B cell (primary cell): ENCODE measurements around the gene NLRP9.
"Not testable (repeated sequence)": the region's sequence is repeated elsewhere in the genome, so short reads cannot be mapped to it uniquely, and the experiment has no call there.

Source experiments
- EZH2 ChIP-seq: IDR thresholded peaks from 2 replicates; pipeline ENCODE4 v1.6.1; 2012; ENCODE audit warnings: borderline replicate concordance, low read depth, mild to moderate bottlenecking, moderate library complexity, low read length; ENCODE audit not compliant: insufficient read depth, poor library complexity, severe bottlenecking
- TF ChIP-seq, protein P1 (sequence below): fragments of 200-600 bp; IDR thresholded peaks from one replicate; pipeline ENCODE4 v1.8.0; 2022; ENCODE audit warnings: antibody characterized with exemption, mild to moderate bottlenecking

DNA sequence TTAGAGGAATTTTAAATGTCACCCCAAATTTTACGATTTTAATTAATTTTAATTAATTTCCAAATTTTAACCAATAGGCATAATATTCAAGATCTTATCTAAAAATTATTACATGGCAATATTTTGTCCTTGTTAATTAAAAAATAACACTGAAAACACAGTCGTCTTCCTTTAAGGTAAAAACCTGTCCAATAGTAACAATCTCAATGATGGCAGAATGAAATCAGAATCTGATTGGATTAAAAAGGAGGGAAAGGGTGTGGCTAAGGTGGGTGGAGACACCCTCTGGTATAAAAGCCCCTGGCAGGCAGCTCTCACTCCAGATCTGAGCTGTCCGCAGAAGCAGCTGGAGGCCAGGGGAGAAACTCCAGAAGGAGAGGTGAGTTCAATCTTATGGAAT, 20.6 kb upstream of the NLRP9 start, which contains the start of gene RFPL4A:
- TF ChIP-seq, protein P1, sequence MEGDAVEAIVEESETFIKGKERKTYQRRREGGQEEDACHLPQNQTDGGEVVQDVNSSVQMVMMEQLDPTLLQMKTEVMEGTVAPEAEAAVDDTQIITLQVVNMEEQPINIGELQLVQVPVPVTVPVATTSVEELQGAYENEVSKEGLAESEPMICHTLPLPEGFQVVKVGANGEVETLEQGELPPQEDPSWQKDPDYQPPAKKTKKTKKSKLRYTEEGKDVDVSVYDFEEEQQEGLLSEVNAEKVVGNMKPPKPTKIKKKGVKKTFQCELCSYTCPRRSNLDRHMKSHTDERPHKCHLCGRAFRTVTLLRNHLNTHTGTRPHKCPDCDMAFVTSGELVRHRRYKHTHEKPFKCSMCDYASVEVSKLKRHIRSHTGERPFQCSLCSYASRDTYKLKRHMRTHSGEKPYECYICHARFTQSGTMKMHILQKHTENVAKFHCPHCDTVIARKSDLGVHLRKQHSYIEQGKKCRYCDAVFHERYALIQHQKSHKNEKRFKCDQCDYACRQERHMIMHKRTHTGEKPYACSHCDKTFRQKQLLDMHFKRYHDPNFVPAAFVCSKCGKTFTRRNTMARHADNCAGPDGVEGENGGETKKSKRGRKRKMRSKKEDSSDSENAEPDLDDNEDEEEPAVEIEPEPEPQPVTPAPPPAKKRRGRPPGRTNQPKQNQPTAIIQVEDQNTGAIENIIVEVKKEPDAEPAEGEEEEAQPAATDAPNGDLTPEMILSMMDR = not testable (repeated sequence)
- not testable (repeated sequence) for TF ChIP-seq EZH2
